IPS-20b (cell line): Measurements from ENCODE around the gene PRMT7.

Experiments
- H3K27ac ChIP-seq: one replicate; pipeline ENCODE4 v1.5.1; 2013; ENCODE audit warnings: low read length
- H3K27me3 ChIP-seq: 2 replicates; pipeline ENCODE4 v1.6.1; 2013; ENCODE audit warnings: mild to moderate bottlenecking, low read length, inconsistent platforms; ENCODE audit not compliant: insufficient read depth
- H3K36me3 ChIP-seq: 2 replicates; pipeline ENCODE4 v1.6.1; 2013; ENCODE audit warnings: low read depth, mild to moderate bottlenecking, inconsistent platforms, low read length, moderate library complexity; ENCODE audit not compliant: insufficient read depth
- H3K4me1 ChIP-seq: 2 replicates; pipeline ENCODE4 v1.6.1; 2013; ENCODE audit warnings: mild to moderate bottlenecking, control low read depth, inconsistent platforms, low read length, moderate library complexity; ENCODE audit not compliant: insufficient read depth
- H3K4me3 ChIP-seq: 2 replicates; pipeline ENCODE4 v1.5.1; 2013; ENCODE audit warnings: mild to moderate bottlenecking, low read length, inconsistent platforms
- H3K9ac ChIP-seq: 2 replicates; pipeline ENCODE4 v1.6.1; 2013; ENCODE audit warnings: low read depth, mild to moderate bottlenecking, inconsistent platforms, low read length, moderate library complexity
- H3K9me3 ChIP-seq: 2 replicates; pipeline ENCODE4 v1.6.1; 2013; ENCODE audit warnings: mild to moderate bottlenecking, low read depth, low read length, inconsistent platforms; ENCODE audit not compliant: insufficient read depth

Gene PRMT7

GRCh38 chr16:68324780-68325357, 14.1 kb downstream of the PRMT7 start:
- H3K36me3 ChIP-seq = peaks cover 56% of the 10 kb centered on the region
- H3K9ac ChIP-seq = no peak overlapping the region
- H3K27me3 ChIP-seq = no peaks in the 10 kb centered on the region
- H3K9me3 ChIP-seq = no peaks in the 10 kb centered on the region
- no peak overlapping the region for H3K27ac ChIP-seq
- H3K4me3 ChIP-seq = no peak overlapping the region
- peaks cover 3% of the 10 kb centered on the region; the same call in 1 of the 2 replicates for H3K4me1 ChIP-seq

- Histone ChIP-seq H3K36me3 (peaks cover 65% of the 10 kb centered on the region), H3K4me3 (no peak overlapping the region), H3K9me3 (no peaks in the 10 kb centered on the region), H3K4me1 (peaks cover 3% of the 10 kb centered on the region; the same call in 1 of the 2 replicates), H3K27ac (no peak overlapping the region), H3K9ac (no peak overlapping the region), H3K27me3 (no peaks in the 10 kb centered on the region)
Observed at GRCh38 chr16:68328151-68328859, 17.5 kb downstream of the PRMT7 start.

- no peak overlapping the region for H3K27ac ChIP-seq
- H3K36me3 ChIP-seq = peaks cover 63% of the 10 kb centered on the region
- H3K4me3 ChIP-seq = no peak overlapping the region
- no peak overlapping the region for H3K9ac ChIP-seq
- H3K4me1 ChIP-seq = peaks cover 3% of the 10 kb centered on the region; the same call in 1 of the 2 replicates
- H3K9me3 ChIP-seq = no peaks in the 10 kb centered on the region
- no peaks in the 10 kb centered on the region for H3K27me3 ChIP-seq
Observed at GRCh38 chr16:68328860-68329390, 18.1 kb downstream of the PRMT7 start.

- no peaks in the 10 kb centered on the region for H3K9me3 ChIP-seq
- peaks cover 51% of the 10 kb centered on the region for H3K36me3 ChIP-seq
- peaks cover 3% of the 10 kb centered on the region; the same call in 1 of the 2 replicates for H3K4me1 ChIP-seq
- no peaks in the 10 kb centered on the region for H3K27me3 ChIP-seq
- no peak overlapping the region for H3K27ac ChIP-seq
- no peak overlapping the region for H3K4me3 ChIP-seq
- no peak overlapping the region for H3K9ac ChIP-seq
Observed at GRCh38 chr16:68331879-68332410, 21.1 kb downstream of the PRMT7 start.

- peaks cover 55% of the 10 kb centered on the region for H3K36me3 ChIP-seq
- no peak overlapping the region for H3K27ac ChIP-seq
- H3K9me3 ChIP-seq = no peaks in the 10 kb centered on the region
- no peak overlapping the region for H3K4me3 ChIP-seq
- H3K9ac ChIP-seq = no peak overlapping the region
- no peaks in the 10 kb centered on the region for H3K27me3 ChIP-seq
- peaks cover 3% of the 10 kb centered on the region; the same call in 1 of the 2 replicates for H3K4me1 ChIP-seq
Observed at GRCh38 chr16:68332411-68333121, 21.7 kb downstream of the PRMT7 start.

- Histone ChIP-seq H3K27me3 (no peaks in the 10 kb centered on the region), H3K9me3 (no peaks in the 10 kb centered on the region), H3K9ac (no peak overlapping the region), H3K36me3 (peaks cover 68% of the 10 kb centered on the region), H3K4me1 (no peaks in the 10 kb centered on the region), H3K4me3 (no peak overlapping the region), H3K27ac (no peak overlapping the region)
Observed at GRCh38 chr16:68335175-68335574, 24.4 kb downstream of the PRMT7 start.

GRCh38 chr16:68338326-68339119, 27.7 kb downstream of the PRMT7 start:
- Histone ChIP-seq H3K27ac (no peak overlapping the region), H3K27me3 (no peaks in the 10 kb centered on the region), H3K36me3 (peaks cover 76% of the 10 kb centered on the region), H3K4me1 (no peaks in the 10 kb centered on the region), H3K4me3 (no peak overlapping the region), H3K9ac (no peak overlapping the region), H3K9me3 (no peaks in the 10 kb centered on the region)

- Histone ChIP-seq H3K9me3 (no peaks in the 10 kb centered on the region), H3K27ac (no peak overlapping the region), H3K4me3 (no peak overlapping the region), H3K27me3 (no peaks in the 10 kb centered on the region), H3K9ac (no peak overlapping the region), H3K4me1 (no peaks in the 10 kb centered on the region), H3K36me3 (peaks cover 78% of the 10 kb centered on the region)
Observed at GRCh38 chr16:68339214-68339613, 28.4 kb downstream of the PRMT7 start.

- Histone ChIP-seq H3K9ac (no peak overlapping the region), H3K4me3 (no peak overlapping the region), H3K4me1 (no peaks in the 10 kb centered on the region), H3K9me3 (no peaks in the 10 kb centered on the region), H3K27ac (no peak overlapping the region), H3K27me3 (no peaks in the 10 kb centered on the region), H3K36me3 (peaks cover 95% of the 10 kb centered on the region)
Observed at GRCh38 chr16:68342620-68343019, 31.8 kb downstream of the PRMT7 start.

GRCh38 chr16:68343137-68343536, 32.3 kb downstream of the PRMT7 start:
- no peaks in the 10 kb centered on the region for H3K9me3 ChIP-seq
- H3K36me3 ChIP-seq = peaks cover 95% of the 10 kb centered on the region
- no peaks in the 10 kb centered on the region for H3K27me3 ChIP-seq
- no peak overlapping the region for H3K9ac ChIP-seq
- no peak overlapping the region for H3K4me3 ChIP-seq
- no peak overlapping the region for H3K27ac ChIP-seq
- no peaks in the 10 kb centered on the region for H3K4me1 ChIP-seq

- no peaks in the 10 kb centered on the region for H3K9me3 ChIP-seq
- no peaks in the 10 kb centered on the region for H3K4me1 ChIP-seq
- H3K9ac ChIP-seq = no peak overlapping the region
- no peak overlapping the region for H3K4me3 ChIP-seq
- H3K27me3 ChIP-seq = no peaks in the 10 kb centered on the region
- H3K27ac ChIP-seq = no peak overlapping the region
- peaks cover 94% of the 10 kb centered on the region for H3K36me3 ChIP-seq
Observed at GRCh38 chr16:68344252-68344651, 33.4 kb downstream of the PRMT7 start.
